Activated effector memory CD4-positive, alpha-beta T cell treated with anti-CD3 and anti-CD28 coated beads, Interleukin-2, amount 50 U/mL, for 16 hours (primary cell): Measurements from ENCODE around the gene FBXO31.

Source experiments
- DNase-seq: peaks from one replicate; pipeline ENCODE4 v3.0.0-alpha.2; 2020

Gene FBXO31

GRCh38 chr16:87305505-87306391 lies 77.8 kb downstream of the FBXO31 start:
- DNase-seq, result no peak

- DNase-seq, result no peak
Observed at GRCh38 chr16:87304951-87305350, 78.6 kb downstream of the FBXO31 start.

- DNase-seq, result no peak
Observed at GRCh38 chr16:87303962-87304521, 79.5 kb downstream of the FBXO31 start.

- DNase-seq, result no peak
Observed at GRCh38 chr16:87303431-87303930, 80.1 kb downstream of the FBXO31 start.

- no peak for DNase-seq
Observed at GRCh38 chr16:87298857-87299465, 84.6 kb downstream of the FBXO31 start.

GRCh38 chr16:87297918-87298631 lies 85.5 kb downstream of the FBXO31 start:
- peak; percentile 71 for DNase-seq

GRCh38 chr16:87297407-87297806 lies 86.2 kb downstream of the FBXO31 start:
- no peak for DNase-seq

GRCh38 chr16:87295661-87296531 lies 87.7 kb downstream of the FBXO31 start:
- DNase-seq, result no peak

GRCh38 chr16:87295259-87295658 lies 88.3 kb downstream of the FBXO31 start:
- no peak for DNase-seq

- DNase-seq, result no peak
Observed at GRCh38 chr16:87293990-87294389, 89.6 kb downstream of the FBXO31 start.

GRCh38 chr16:87291944-87292343 lies 91.6 kb downstream of the FBXO31 start:
- DNase-seq, result no peak

GRCh38 chr16:87288753-87289362 lies 94.7 kb downstream of the FBXO31 start:
- no peak for DNase-seq

- DNase-seq, result no peak
Observed at GRCh38 chr16:87286839-87287626, 96.5 kb downstream of the FBXO31 start.

GRCh38 chr16:87284183-87284582 lies 99.4 kb downstream of the FBXO31 start:
- no peak for DNase-seq

- DNase-seq, result no peak
Observed at GRCh38 chr16:87279094-87279658, 104.4 kb downstream of the FBXO31 start.

- DNase-seq, result peak; percentile 69
Observed at GRCh38 chr16:87278191-87279093, 105.1 kb downstream of the FBXO31 start.
